ENCODE data around the gene NHERF1. TPM values are rescaled to one million over a fixed set of nuclear protein-coding genes. Genes with fewer than 3 reads are reported as not detected.

NHERF1 gene
- total and polyA plus RNA-seq, 2 of the 13 experiments (the other 11 are each of a cell fraction or from before 2014, with no cell fraction given), result 169 to 269 TPM

GRCh38 chr17:74770498-74771318, 22.3 kb downstream of the NHERF1 start (continued):
- peak; percentile 36; the same call in 1 of the 2 replicates for TF ChIP-seq PAXIP1 (CRISPR knock-in tag; conservative IDR thresholded peaks at IDR 0.05)
- peak; percentile 30 for TF ChIP-seq SKI (IDR thresholded peaks at IDR 0.05; ENCODE audit: partially characterized antibody)
- TF ChIP-seq CREB1 (IDR thresholded peaks at IDR 0.05), result no peak
- no peak for TF ChIP-seq CREB1 (CRISPR knock-in tag; IDR thresholded peaks at IDR 0.05)
- no peak for TF ChIP-seq THAP9 (CRISPR knock-in tag; IDR thresholded peaks at IDR 0.05; ENCODE audit: borderline replicate concordance)
- TF ChIP-seq MTA3 (CRISPR knock-in tag; IDR thresholded peaks at IDR 0.05), result no peak
- no peak for TF ChIP-seq FLYWCH1 (CRISPR knock-in tag; IDR thresholded peaks at IDR 0.05)
- no peak; the same call in 1 of the 2 replicates for TF ChIP-seq ZNF552 (CRISPR knock-in tag; IDR thresholded peaks at IDR 0.05; ENCODE audit: borderline replicate concordance)
- TF ChIP-seq ZNF746 (CRISPR knock-in tag; IDR thresholded peaks at IDR 0.05), result 0 out of 2 replicates have a peak, but pooled peaks have one; percentile 8
- no peak for TF ChIP-seq THAP8 (CRISPR knock-in tag; IDR thresholded peaks at IDR 0.05; ENCODE audit: borderline replicate concordance)
- TF ChIP-seq NBN (conservative IDR thresholded peaks at IDR 0.05), result no peak
- TF ChIP-seq HDAC6 (IDR thresholded peaks at IDR 0.05; ENCODE audit: low read depth, low read length), result no peak
- no peak for TF ChIP-seq HNRNPLL (IDR thresholded peaks at IDR 0.05; ENCODE audit: low read depth, low read length, poor library complexity, severe bottlenecking)
- no peak for TF ChIP-seq ZNF235 (CRISPR knock-in tag; IDR thresholded peaks at IDR 0.05; ENCODE audit: borderline replicate concordance)
- peak; percentile 69 for TF ChIP-seq ELF3 (CRISPR knock-in tag; IDR thresholded peaks at IDR 0.05)
- no peak for TF ChIP-seq ZNF615 (CRISPR knock-in tag; IDR thresholded peaks at IDR 0.05; ENCODE audit: borderline replicate concordance)
- TF ChIP-seq SRSF9 (IDR thresholded peaks at IDR 0.05; ENCODE audit: borderline replicate concordance, insufficient read depth, low read depth, low read length, poor library complexity, severe bottlenecking), result no peak
- no peak for TF ChIP-seq ATRX (CRISPR knock-in tag; IDR thresholded peaks at IDR 0.05; ENCODE audit: borderline replicate concordance)
- TF ChIP-seq RXRB (CRISPR knock-in tag; IDR thresholded peaks at IDR 0.05; ENCODE audit: borderline replicate concordance), result peak; percentile 70; the same call in 1 of the 2 replicates
- no peak for TF ChIP-seq RFXANK (CRISPR knock-in tag; IDR thresholded peaks at IDR 0.05)
- no peak for TF ChIP-seq ZZZ3 (CRISPR knock-in tag; IDR thresholded peaks at IDR 0.05; ENCODE audit: borderline replicate concordance)
- no peak for TF ChIP-seq HIVEP1 (CRISPR knock-in tag; IDR thresholded peaks at IDR 0.05)
- no peak for TF ChIP-seq ETV6 (CRISPR knock-in tag; conservative IDR thresholded peaks at IDR 0.05)
- no peak for TF ChIP-seq HCFC1 (IDR thresholded peaks at IDR 0.05; ENCODE audit: low read depth, low read length)
